HCT116 (cell line): ENCODE measurements around the gene CAMKK1. TPM values are rescaled to one million over a fixed set of nuclear protein-coding genes. Genes with fewer than 3 reads are reported as not detected.

Experiments used
- ATAC-seq: fragments of 200-7000 bp; cut with Tn5 transposase; 2 replicates; pipeline ENCODE4 v1.9.1; 2020; ENCODE audit warnings: mild to moderate bottlenecking, moderate library complexity
- BruUV-seq: library from RNA; stranded (reverse); fragments of 400-500 nt; replicated peaks from 2 replicates; lab custom pipeline; 2021; lab: Mats Ljungman, UMichigan
- CTCF ChIA-PET: fragments of 300-600 bp; sonication (Branson Sonifier 250); formaldehyde crosslinking; loops from one replicate; lab custom pipeline; 2021; ENCODE audit warnings: antibody characterized with exemption; lab: Charles Lee
- POLR2A ChIA-PET: fragments of 300-600, 350-600 bp; sonication (Branson Sonifier 250); formaldehyde crosslinking; loops from one replicate; lab custom pipeline; 2021; ENCODE audit warnings: antibody characterized with exemption; lab: Charles Lee
- RAD21 ChIA-PET, 2 experiments: fragments of 300-600 bp; sonication (Branson Sonifier 250); formaldehyde crosslinking; loops; one replicate each; lab custom pipeline; 2023; ENCODE audit warnings: low total read pairs in 2 of 2; ENCODE audit not compliant: uncharacterized antibody in 2 of 2, unreplicated experiment in 2 of 2, low non-redundant PET in 1 of 2; lab: Charles Lee
- DNase-seq: peaks from one replicate; pipeline ENCODE4 v3.0.0-alpha.2; 2010; ENCODE audit warnings: low read depth, low spot score
- H2AFZ ChIP-seq: fragments of 200-600 bp; shearing (Covaris generic), sonication (generic); 2 replicates; pipeline ENCODE4 v1.6.1; 2017; ENCODE audit warnings: low read depth, mixed run types, mixed read lengths, antibody characterized with exemption, low read length; ENCODE audit not compliant: poor library complexity, severe bottlenecking
- H3K27ac ChIP-seq: 2 replicates; pipeline ENCODE4 v1.5.1; 2012; ENCODE audit warnings: low read depth, low read length
- H3K27me3 ChIP-seq: fragments of 200-600 bp; sonication (generic); 2 replicates; pipeline ENCODE4 v1.6.1; 2016; ENCODE audit warnings: mixed run types, low read length, mixed read lengths; ENCODE audit not compliant: insufficient read depth
- H3K36me3 ChIP-seq, 2 experiments: fragments of 200-500 bp in 1 of 2; fragments of 200-600 bp in 1 of 2; sonication (Bioruptor generic) in 1 of 2; sonication (generic) in 1 of 2; 2 replicates each; pipeline versions ENCODE4 v1.5.1 to v1.6.1; 2014 to 2016; ENCODE audit warnings: low read length in 2 of 2, inconsistent platforms in 1 of 2, mixed read lengths in 1 of 2, mixed run types in 1 of 2; ENCODE audit not compliant: insufficient read depth in 2 of 2, control insufficient read depth in 1 of 2
- H3K4me1 ChIP-seq, 2 experiments: fragments of 200-600 bp in 1 of 2; sonication (generic) in 1 of 2; 2 replicates each; pipeline versions ENCODE4 v1.5.1 to v1.6.1; 2012 to 2017; ENCODE audit warnings: low read length in 2 of 2, inconsistent platforms in 1 of 2, mild to moderate bottlenecking in 1 of 2, mixed read lengths in 1 of 2, mixed run types in 1 of 2, moderate library complexity in 1 of 2; ENCODE audit not compliant: insufficient read depth in 2 of 2, control insufficient read depth in 1 of 2
- H3K4me2 ChIP-seq: fragments of 200-600 bp; sonication (generic); 2 replicates; pipeline ENCODE4 v1.6.1; 2017; ENCODE audit warnings: mixed run types, low read length, mixed read lengths
- H3K4me3 ChIP-seq, 2 experiments: fragments of 200-600 bp in 1 of 2; sonication (generic) in 1 of 2; replicated peaks in 1 of 2; 2 replicates each; pipeline ENCODE4 v1.5.1; 2011 to 2016; ENCODE audit warnings: low read length in 2 of 2, control low read depth in 1 of 2, low read depth in 1 of 2, mild to moderate bottlenecking in 1 of 2, mixed read lengths in 1 of 2, mixed run types in 1 of 2
- H3K79me2 ChIP-seq: fragments of 200-600 bp; sonication (generic); 2 replicates; pipeline ENCODE4 v1.6.1; 2017; ENCODE audit warnings: mild to moderate bottlenecking, mixed run types, low read length, moderate library complexity, mixed read lengths; ENCODE audit not compliant: insufficient read depth
- H3K9ac ChIP-seq: fragments of 200-600 bp; sonication (generic); 2 replicates; pipeline ENCODE4 v1.6.1; 2016; ENCODE audit warnings: low read length, mixed read lengths
- H3K9me2 ChIP-seq: fragments of 200-600 bp; sonication (generic), shearing (Covaris generic); 2 replicates; pipeline ENCODE4 v1.6.1; 2017; ENCODE audit warnings: mixed run types, mild to moderate bottlenecking, moderate library complexity; ENCODE audit not compliant: insufficient read depth
- H3K9me3 ChIP-seq, 2 experiments: fragments of 200-500 bp in 1 of 2; fragments of 200-600 bp in 1 of 2; sonication (Bioruptor generic) in 1 of 2; sonication (generic) in 1 of 2; 2 replicates each; pipeline ENCODE4 v1.6.1; 2014 to 2017; ENCODE audit warnings: low read length in 2 of 2, mixed read lengths in 2 of 2, inconsistent platforms in 1 of 2, low read depth in 1 of 2, mild to moderate bottlenecking in 1 of 2, mixed run types in 1 of 2, moderate library complexity in 1 of 2; ENCODE audit not compliant: control insufficient read depth in 1 of 2, insufficient read depth in 1 of 2
- H4K20me1 ChIP-seq: fragments of 200-600 bp; sonication (generic), shearing (Covaris generic); 2 replicates; pipeline ENCODE4 v1.6.1; 2017; ENCODE audit warnings: mixed run types, mild to moderate bottlenecking, moderate library complexity; ENCODE audit not compliant: insufficient read depth
- ATF3 ChIP-seq: IDR thresholded peaks from 2 replicates; pipeline ENCODE4 v1.6.1; 2012
- CEBPB ChIP-seq: IDR thresholded peaks from 2 replicates; pipeline ENCODE4 v1.6.1; 2012; ENCODE audit warnings: low read depth
- CTCF ChIP-seq, 3 experiments: fragments of 200-600 bp in 1 of 3; sonication (generic) in 1 of 3; IDR thresholded peaks in 2 of 3; conservative IDR thresholded peaks in 1 of 3; 2 replicates each; pipeline ENCODE4 v1.5.1; 2012 to 2017; ENCODE audit warnings: low read depth in 2 of 3, low read length in 2 of 3, antibody characterized with exemption in 1 of 3, borderline replicate concordance in 1 of 3, control low read depth in 1 of 3, mild to moderate bottlenecking in 1 of 3, mixed read lengths in 1 of 3, mixed run types in 1 of 3, moderate library complexity in 1 of 3; ENCODE audit not compliant: insufficient read depth in 1 of 3
- EGR1 ChIP-seq: IDR thresholded peaks from 2 replicates; pipeline ENCODE4 v1.6.1; 2012; ENCODE audit warnings: low read depth
- ELF1 ChIP-seq: IDR thresholded peaks from 2 replicates; pipeline ENCODE4 v1.6.1; 2012; ENCODE audit warnings: low read depth, borderline replicate concordance
- EZH2phosphoT487 ChIP-seq: fragments of 200-600 bp; IDR thresholded peaks from 2 replicates; pipeline ENCODE4 v1.6.1; 2018; ENCODE audit warnings: antibody characterized with exemption, borderline replicate concordance
- JUND ChIP-seq: IDR thresholded peaks from 2 replicates; pipeline ENCODE4 v1.6.1; 2012
- MAX ChIP-seq: IDR thresholded peaks from 2 replicates; pipeline ENCODE4 v1.6.1; 2012
- POLR2A ChIP-seq: IDR thresholded peaks from 2 replicates; pipeline ENCODE4 v1.7.0; 2011; ENCODE audit warnings: borderline replicate concordance; ENCODE audit not compliant: insufficient read depth, insufficient read length; ENCODE audit errors: extremely low read depth
- POLR2AphosphoS5 ChIP-seq: IDR thresholded peaks from 2 replicates; pipeline ENCODE4 v1.6.1; 2011; ENCODE audit warnings: mild to moderate bottlenecking, low read depth, low read length, moderate library complexity
- RAD21 ChIP-seq: IDR thresholded peaks from 2 replicates; pipeline ENCODE4 v1.6.1; 2012; ENCODE audit warnings: low read depth, mild to moderate bottlenecking
- REST ChIP-seq: IDR thresholded peaks from 2 replicates; pipeline ENCODE4 v1.6.1; 2012; ENCODE audit warnings: low read depth
- SIN3A ChIP-seq: IDR thresholded peaks from 2 replicates; pipeline ENCODE4 v1.6.1; 2012; ENCODE audit warnings: low read depth
- SRF ChIP-seq: IDR thresholded peaks from 2 replicates; pipeline ENCODE4 v1.6.1; 2012; ENCODE audit warnings: low read depth
- YY1 ChIP-seq: IDR thresholded peaks from 2 replicates; pipeline ENCODE4 v1.6.1; 2011; ENCODE audit warnings: low read length, low read depth, moderate library complexity, mild to moderate bottlenecking; ENCODE audit not compliant: insufficient replicate concordance; ENCODE audit errors: extremely low read depth
- ZBTB33 ChIP-seq: IDR thresholded peaks from 2 replicates; pipeline ENCODE4 v1.6.1; 2011; ENCODE audit warnings: mild to moderate bottlenecking, low read length, moderate library complexity; ENCODE audit not compliant: insufficient replicate concordance; ENCODE audit errors: extremely low read depth
- ZFX ChIP-seq: fragments of 450-650 bp; IDR thresholded peaks from 2 replicates; pipeline ENCODE4 v1.6.1; 2017
- ZNF274 ChIP-seq: fragments of 200-500 bp; sonication (Bioruptor generic); IDR thresholded peaks from 2 replicates; pipeline ENCODE4 v1.6.1; 2014; ENCODE audit warnings: mild to moderate bottlenecking, low read depth, low read length, inconsistent platforms
- intact Hi-C: fragments of 100-400 bp; cut with micrococcal nuclease; formaldehyde crosslinking; loops from 2 replicates; pipeline ENCODE4 v1.10.0; 2022
- total RNA-seq: library from RNA; stranded (reverse); gene quantifications from one replicate; pipeline ENCODE4 v1.2.1, GENCODE V29; 2021; ENCODE audit not compliant: unreplicated experiment

The CAMKK1 gene
- total RNA-seq, 1 experiment from 2014 or later, result 10.6 TPM

GRCh38 chr17:3812284-3812683, 80.6 kb downstream of the CAMKK1 start:
- intact Hi-C loops, result no loop called here
- BruUV-seq, result TSS peak; percentile 41
- TF ChIP-seq ZBTB33, result no peak
- no peak for TF ChIP-seq ZFX
- no peak for TF ChIP-seq MAX
- TF ChIP-seq EGR1, result no peak
- no peak for TF ChIP-seq SRF
- no peak for TF ChIP-seq POLR2A
- TF ChIP-seq YY1, result no peak
- TF ChIP-seq REST, result no peak
- no peak for TF ChIP-seq ELF1
- no peak for TF ChIP-seq RAD21
- no peak for TF ChIP-seq CEBPB
- no peak for TF ChIP-seq ZNF274
- TF ChIP-seq JUND, result no peak
- no peak for TF ChIP-seq CTCF (IDR thresholded peaks at IDR 0.05 in 2 of 3, conservative IDR thresholded peaks at IDR 0.05 in 1 of 3; ENCODE audit: borderline replicate concordance in 1 of 3, insufficient read depth in 1 of 3, low read depth in 2 of 3, low read length in 2 of 3)
- no peak for TF ChIP-seq ATF3
- no peak for TF ChIP-seq EZH2phosphoT487
- no peak for TF ChIP-seq POLR2AphosphoS5
- TF ChIP-seq SIN3A, result no peak

More at GRCh38 chr17:3812284-3812683, 80.6 kb downstream of the CAMKK1 start:
- H3K27ac ChIP-seq, result no peak overlapping the region
- ChIA-PET CTCF (interaction anchor here (1.7 kb wide), 1 partner anchor 75 kb away, joined by 5 read pairs; no protein-coding TSS in a partner anchor), RAD21 (no interaction called here), POLR2A (no interaction called here)
- no peaks in the 10 kb centered on the region for H4K20me1 ChIP-seq
- no peak overlapping the region for H3K9ac ChIP-seq
- ATAC-seq, result no peak
- peaks cover 26 to 45% of the 10 kb centered on the region in 2 experiments; a peak in 3 of 4 replicates for H3K36me3 ChIP-seq
- no peak for DNase-seq
- H3K9me2 ChIP-seq, result no peaks in the 10 kb centered on the region
- no peaks in the 10 kb centered on the region for H3K9me3 ChIP-seq
- H3K4me1 ChIP-seq, result peaks cover 3 to 6% of the 10 kb centered on the region in 2 experiments; a peak in 2 of 4 replicates
- no peak overlapping the region for H3K4me3 ChIP-seq
- H3K79me2 ChIP-seq, result no peaks in the 10 kb centered on the region
- no peak overlapping the region for H2AFZ ChIP-seq
- H3K27me3 ChIP-seq, result no peaks in the 10 kb centered on the region
- H3K4me2 ChIP-seq, result no peak overlapping the region
